A549 (cell line): ENCODE measurements around the gene ACOX1. TPM values are rescaled to one million over a fixed set of nuclear protein-coding genes. Genes with fewer than 3 reads are reported as not detected.
"Not testable (repeated sequence)": the region's sequence is repeated elsewhere in the genome, so short reads cannot be mapped to it uniquely, and the experiment has no call there.

Source experiments
- ATAC-seq, 2 experiments: fragments of 200-7000 bp in 1 of 2; fragments of >200 bp in 1 of 2; cut with Nextera tagmentation in 1 of 2; cut with Tn5 transposase in 1 of 2; 3 replicates each; pipeline versions ENCODE4 v1.8.0 to v1.9.1; 2018 to 2020; ENCODE audit warnings: mild to moderate bottlenecking in 1 of 2, moderate library complexity in 1 of 2
- CTCF ChIA-PET: fragments of 300-600 bp; sonication (Branson Sonifier 250); formaldehyde crosslinking; extraction: SDS; loops from one replicate; lab custom pipeline; 2021; ENCODE audit warnings: antibody characterized with exemption, inconsistent platforms; lab: Yijun Ruan, JAX
- POLR2A ChIA-PET: fragments of 350-600 bp; formaldehyde crosslinking; extraction: SDS; loops from one replicate; lab custom pipeline; 2021; ENCODE audit warnings: antibody characterized with exemption, inconsistent platforms; lab: Yijun Ruan, JAX
- DNase-seq, 2 experiments: peaks; one replicate each; pipeline versions ENCODE4 v3.0.0 to v3.0.0-alpha.2; 2011 to 2016; ENCODE audit warnings: low read depth in 1 of 2, low spot score in 1 of 2
- FAIRE-seq: peaks from 2 replicates; lab custom pipeline; 2011; peaks lifted over from hg19 to GRCh38; lab: Jason Lieb, UNC
- H3K27ac ChIP-seq, 2 experiments: fragments of >200 bp; sonication (Bioruptor Twin); formaldehyde crosslinking; 3 replicates each; pipeline ENCODE4 v1.5.1; 2016 to 2017
- H3K4me1 ChIP-seq: fragments of >200 bp; sonication (Bioruptor Twin); formaldehyde crosslinking; 3 replicates; pipeline ENCODE4 v1.6.1; 2016
- H3K4me2 ChIP-seq: fragments of >200 bp; sonication (Bioruptor Twin); formaldehyde crosslinking; 3 replicates; pipeline ENCODE4 v1.6.1; 2016
- H3K4me3 ChIP-seq: fragments of >200 bp; sonication (Bioruptor Twin); formaldehyde crosslinking; 3 replicates; pipeline ENCODE4 v1.5.1; 2016
- H3K9me3 ChIP-seq: fragments of >200 bp; sonication (Bioruptor Twin); formaldehyde crosslinking; 3 replicates; pipeline ENCODE4 v1.6.1; 2016
- BHLHE40 ChIP-seq: IDR thresholded peaks from 2 replicates; pipeline ENCODE4 v1.6.1; 2012; ENCODE audit warnings: low read depth, low read length, inconsistent platforms
- CHD4 ChIP-seq: fragments of 200-600 bp; sonication (generic); IDR thresholded peaks from 2 replicates; pipeline ENCODE4 v1.6.1; 2016; ENCODE audit warnings: antibody characterized with exemption, mild to moderate bottlenecking, borderline replicate concordance
- EHMT2 ChIP-seq: fragments of 200-600 bp; sonication (generic); IDR thresholded peaks from 2 replicates; pipeline ENCODE4 v1.6.1; 2016; ENCODE audit warnings: antibody characterized with exemption, low read depth, mild to moderate bottlenecking, moderate library complexity
- FOSB ChIP-seq: fragments of 250-450 bp; sonication (Bioruptor Pico); IDR thresholded peaks from 2 replicates; pipeline ENCODE4 v1.5.0; 2020; ENCODE audit warnings: mild to moderate bottlenecking, moderate library complexity
- GATA3 ChIP-seq: IDR thresholded peaks from 2 replicates; pipeline ENCODE4 v1.6.1; 2012; ENCODE audit warnings: borderline replicate concordance
- HEYL ChIP-seq: fragments of 250-450 bp; sonication (Bioruptor Pico); IDR thresholded peaks from 2 replicates; pipeline ENCODE4 v1.8.0; 2021; ENCODE audit warnings: mild to moderate bottlenecking, moderate library complexity
- HOXA7 ChIP-seq: fragments of 250-450 bp; sonication (Bioruptor Pico); IDR thresholded peaks from 2 replicates; pipeline ENCODE4 v1.5.0; 2020; ENCODE audit warnings: mild to moderate bottlenecking, moderate library complexity
- HOXB5 ChIP-seq: fragments of 250-450 bp; sonication (Bioruptor Pico); IDR thresholded peaks from 2 replicates; pipeline ENCODE4 v1.5.0; 2020; ENCODE audit warnings: mild to moderate bottlenecking, moderate library complexity
- MAFK ChIP-seq: fragments of 450-650 bp; IDR thresholded peaks from 2 replicates; pipeline ENCODE4 v1.6.1; 2014; ENCODE audit not compliant: partially characterized antibody
- MAZ ChIP-seq: fragments of 150-350 bp; IDR thresholded peaks from 2 replicates; pipeline ENCODE4 v1.6.1; 2014; ENCODE audit warnings: antibody characterized with exemption, low read depth, low read length, borderline replicate concordance
- MYC ChIP-seq: IDR thresholded peaks from 2 replicates; pipeline ENCODE4 v1.6.1; 2012; ENCODE audit warnings: mild to moderate bottlenecking, inconsistent platforms, low read length, improper control_type of control experiment, borderline replicate concordance
- PHF8 ChIP-seq: fragments of 200-600 bp; sonication (generic); IDR thresholded peaks from 2 replicates; pipeline ENCODE4 v1.6.1; 2016; ENCODE audit warnings: low read depth, mild to moderate bottlenecking, antibody characterized with exemption, moderate library complexity, borderline replicate concordance
- POLR2A ChIP-seq: IDR thresholded peaks from 2 replicates; pipeline ENCODE4 v1.6.1; 2012; ENCODE audit warnings: mild to moderate bottlenecking, low read length
- TP53 ChIP-seq: fragments of 250-450 bp; sonication (Bioruptor Pico); IDR thresholded peaks from 2 replicates; pipeline ENCODE4 v1.5.0; 2021; ENCODE audit warnings: mild to moderate bottlenecking, moderate library complexity
- ZC3H11A ChIP-seq: fragments of 450-650 bp; IDR thresholded peaks from 2 replicates; pipeline ENCODE4 v1.6.1; 2014; ENCODE audit warnings: antibody characterized with exemption, mild to moderate bottlenecking
- ZNF302 ChIP-seq: fragments of 250-450 bp; sonication (Bioruptor Pico); IDR thresholded peaks from 2 replicates; pipeline ENCODE4 v1.9.0; 2021; ENCODE audit warnings: inconsistent platforms, mild to moderate bottlenecking, moderate library complexity
- WGBS: methylation state at CpG from one replicate; pipeline ENCODE4 v1.1.6; 2017; ENCODE audit errors: missing lambda C conversion rate; 5-methylcytosine and 5-hydroxymethylcytosine counted together
- polyA plus RNA-seq, 4 experiments: library from polyadenylated mRNA; depleted of rRNA in 3 of 4; stranded (reverse); fragments of >200 nt; fragmentation: RNase III in 1 of 4; extraction: RNeasy Plus Mini Kit Qiagen cat#74134 plus additional on column Dnase treatment in 1 of 4; gene quantifications; 2 replicates in 3 of 4; 3 replicates in 1 of 4; pipeline ENCODE4 v1.2.3, GENCODE V29; 2011 to 2017
- TF ChIP-seq, protein P1 (sequence below): fragments of >200 bp; sonication (Bioruptor Twin); formaldehyde crosslinking; IDR thresholded peaks from 3 replicates; pipeline ENCODE4 v1.6.1; 2016
- TF ChIP-seq, protein P2 (sequence below): fragments of >200 bp; sonication (Bioruptor Twin); formaldehyde crosslinking; IDR thresholded peaks from 2 replicates; pipeline ENCODE4 v1.6.1; 2016
- TF ChIP-seq, protein P3 (sequence below): fragments of 200-600 bp; sonication (generic); IDR thresholded peaks from 2 replicates; pipeline ENCODE4 v1.6.1; 2016; ENCODE audit warnings: antibody characterized with exemption, mild to moderate bottlenecking, moderate library complexity
- TF ChIP-seq, protein P4 (sequence below): fragments of 250-450 bp; sonication (Bioruptor Pico); IDR thresholded peaks from 2 replicates; pipeline ENCODE4 v1.5.0; 2020; ENCODE audit warnings: low read depth, mild to moderate bottlenecking, moderate library complexity

The ACOX1 gene
- polyA plus RNA-seq, 2 of the 4 experiments (the other 2 are of a cell fraction) = 17.9 to 31.1 TPM

DNA sequence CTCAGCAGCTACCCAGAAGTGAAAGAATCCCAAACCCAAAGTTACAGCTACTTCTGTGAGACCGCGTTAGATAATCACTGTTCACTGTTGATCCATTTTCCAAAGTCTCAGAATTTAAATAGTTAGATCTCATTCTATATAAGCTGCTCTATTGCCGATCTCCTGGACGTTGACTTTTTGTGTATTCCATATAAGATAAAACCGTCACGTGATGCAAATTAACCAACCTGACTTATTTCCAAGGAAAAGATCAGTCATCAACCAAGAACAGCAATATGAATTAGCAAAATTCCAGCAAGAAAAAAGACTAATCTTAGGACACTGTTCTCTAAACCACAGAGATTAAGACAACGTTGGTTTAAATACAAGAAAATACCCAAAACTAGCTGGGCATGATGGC is 8.3 kb downstream of the ACOX1 start (continued):
- TF ChIP-seq, protein P1, sequence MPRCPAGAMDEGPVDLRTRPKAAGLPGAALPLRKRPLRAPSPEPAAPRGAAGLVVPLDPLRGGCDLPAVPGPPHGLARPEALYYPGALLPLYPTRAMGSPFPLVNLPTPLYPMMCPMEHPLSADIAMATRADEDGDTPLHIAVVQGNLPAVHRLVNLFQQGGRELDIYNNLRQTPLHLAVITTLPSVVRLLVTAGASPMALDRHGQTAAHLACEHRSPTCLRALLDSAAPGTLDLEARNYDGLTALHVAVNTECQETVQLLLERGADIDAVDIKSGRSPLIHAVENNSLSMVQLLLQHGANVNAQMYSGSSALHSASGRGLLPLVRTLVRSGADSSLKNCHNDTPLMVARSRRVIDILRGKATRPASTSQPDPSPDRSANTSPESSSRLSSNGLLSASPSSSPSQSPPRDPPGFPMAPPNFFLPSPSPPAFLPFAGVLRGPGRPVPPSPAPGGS = no peak
- TF ChIP-seq HOXB5 (CRISPR knock-in tag) = no peak
- no peak for TF ChIP-seq HOXA7 (CRISPR knock-in tag)
- no peak for TF ChIP-seq BHLHE40
- TF ChIP-seq GATA3 = no peak
- no peak for TF ChIP-seq CHD4
- no peak for TF ChIP-seq MAFK
- no peak for TF ChIP-seq HEYL
- no peak for TF ChIP-seq POLR2A
- TF ChIP-seq, protein P2, sequence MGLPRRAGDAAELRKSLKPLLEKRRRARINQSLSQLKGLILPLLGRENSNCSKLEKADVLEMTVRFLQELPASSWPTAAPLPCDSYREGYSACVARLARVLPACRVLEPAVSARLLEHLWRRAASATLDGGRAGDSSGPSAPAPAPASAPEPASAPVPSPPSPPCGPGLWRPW = no peak

DNA sequence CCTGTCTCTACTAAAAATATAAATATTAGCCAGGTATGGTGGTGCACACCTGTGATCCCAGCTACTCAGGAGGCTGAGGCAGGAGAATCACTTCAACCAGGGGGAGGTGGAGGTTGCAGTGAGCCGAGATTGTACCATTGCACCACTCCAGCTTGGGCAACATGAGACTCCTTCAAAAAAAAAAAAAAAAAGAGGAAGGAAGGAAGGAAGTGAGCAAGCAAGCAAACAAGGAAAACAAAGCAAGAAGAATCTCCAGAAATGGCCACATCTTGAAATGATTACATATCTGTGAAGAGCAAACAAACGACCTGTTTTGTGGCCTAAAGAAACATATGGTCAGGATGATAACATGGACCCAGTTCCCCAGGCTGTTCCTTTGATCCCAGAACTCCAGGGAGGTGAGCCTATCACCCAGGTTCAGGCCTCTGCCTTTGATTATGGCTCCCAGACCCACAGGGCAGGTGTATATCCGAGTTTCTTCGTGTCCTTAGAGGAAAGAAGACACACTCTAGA is 8.9 kb downstream of the ACOX1 start:
- no peak overlapping the region for H3K4me2 ChIP-seq
- FAIRE-seq (no peak), DNase-seq (peak in 1 of 2 experiments; percentile 21), ATAC-seq (no peak)
- no peak for TF ChIP-seq ZC3H11A
- TF ChIP-seq HEYL = no peak
- TF ChIP-seq POLR2A = no peak
- TF ChIP-seq MAZ = no peak
- TF ChIP-seq PHF8 = no peak
- H3K27ac ChIP-seq = no peak overlapping the region
- no peaks in the 10 kb centered on the region for H3K9me3 ChIP-seq
- WGBS = 48% methylated on average over 4 of the region's 4 CpGs
- POLR2A ChIA-PET = interaction anchor here (0.7 kb wide), 1 partner anchor 9 kb away, joined by 3 read pairs; the partner anchor contains the start of genes ACOX1 and TEN1
- H3K4me3 ChIP-seq = no peak overlapping the region
- CTCF ChIA-PET = interaction anchor here (0.6 to 2.4 kb wide), 5 partner anchors 9 to 73 kb away, joined by 3 to 10 read pairs (median 4); partner anchors contain the start of genes ACOX1, MRPL38 and TEN1
- H3K4me1 ChIP-seq = 0 out of 3 replicates have a peak, but pooled peaks cover 3% of the 10 kb centered on the region

DNA sequence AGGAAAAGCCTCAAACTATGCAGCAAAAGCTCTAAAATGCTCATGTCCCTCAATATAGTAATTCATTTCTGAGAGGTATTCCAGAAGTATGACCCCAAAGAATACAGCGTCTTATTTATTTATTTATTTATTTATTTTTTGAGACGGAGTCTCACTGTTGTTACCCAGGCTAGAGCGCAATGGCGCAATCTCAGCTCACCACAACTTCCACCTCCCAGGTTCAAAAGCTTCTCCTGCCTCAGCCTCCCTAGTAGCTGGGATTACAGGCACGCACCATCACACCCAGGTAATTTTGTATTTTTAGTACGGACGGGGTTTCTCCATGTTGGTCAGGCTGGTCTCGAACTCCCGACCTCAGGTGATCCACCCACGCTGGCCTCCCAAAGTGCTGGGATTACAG is 9.9 kb downstream of the ACOX1 start:
- H3K4me1 ChIP-seq, H3K4me2 ChIP-seq, H3K4me3 ChIP-seq, H3K9me3 ChIP-seq, FAIRE-seq, DNase-seq, H3K27ac ChIP-seq, ATAC-seq: not testable (repeated sequence)
- 97% methylated on average over 10 of the region's 10 CpGs for WGBS
- POLR2A ChIA-PET = interaction anchor here (0.6 to 1.2 kb wide), 2 partner anchors 28 to 213 kb away, joined by 4 to 8 read pairs; partner anchors contain the start of gene FBF1
- CTCF ChIA-PET = interaction anchor here (0.6 to 2.4 kb wide), 5 partner anchors 10 to 116 kb away, joined by 3 to 10 read pairs (median 4); partner anchors contain the start of genes ACOX1, MRPL38 and TEN1

DNA sequence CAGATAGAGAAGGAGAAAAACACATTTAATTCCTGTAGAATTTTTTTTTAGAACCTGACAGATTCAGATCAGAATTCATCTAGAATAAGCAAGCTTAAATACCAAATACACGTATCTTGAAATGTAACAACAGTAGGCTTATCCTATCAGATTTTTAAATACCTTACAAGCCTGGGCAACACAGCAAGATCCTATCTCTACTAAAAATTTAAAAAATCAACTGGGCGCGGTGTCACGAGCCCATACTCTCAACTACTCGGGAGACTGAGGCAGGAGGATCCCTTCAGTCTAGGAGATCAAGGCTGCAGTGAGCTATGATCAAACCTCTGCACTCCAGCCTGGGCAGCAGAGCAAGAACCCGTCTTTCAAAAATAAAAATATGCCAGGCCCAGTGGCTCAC is 13.5 kb downstream of the ACOX1 start:
- 92% methylated on average over 6 of the region's 6 CpGs for WGBS
- ChIA-PET CTCF (interaction anchor here (0.9 to 2.5 kb wide), 11 partner anchors 9 to 333 kb away, joined by 3 to 10 read pairs (median 5); partner anchors contain the start of gene FBF1), POLR2A (no interaction called here)
- ATAC-seq (no peak), FAIRE-seq (no peak), DNase-seq (no peak)
- H3K27ac ChIP-seq = no peak overlapping the region
- no peak overlapping the region for H3K4me2 ChIP-seq
- TF ChIP-seq HOXB5 (CRISPR knock-in tag) (no peak), CHD4 (no peak), FOSB (no peak), EHMT2 (no peak), TP53 (CRISPR knock-in tag) (no peak), ZNF302 (CRISPR knock-in tag) (no peak), MYC (no peak)
- TF ChIP-seq, protein P3, sequence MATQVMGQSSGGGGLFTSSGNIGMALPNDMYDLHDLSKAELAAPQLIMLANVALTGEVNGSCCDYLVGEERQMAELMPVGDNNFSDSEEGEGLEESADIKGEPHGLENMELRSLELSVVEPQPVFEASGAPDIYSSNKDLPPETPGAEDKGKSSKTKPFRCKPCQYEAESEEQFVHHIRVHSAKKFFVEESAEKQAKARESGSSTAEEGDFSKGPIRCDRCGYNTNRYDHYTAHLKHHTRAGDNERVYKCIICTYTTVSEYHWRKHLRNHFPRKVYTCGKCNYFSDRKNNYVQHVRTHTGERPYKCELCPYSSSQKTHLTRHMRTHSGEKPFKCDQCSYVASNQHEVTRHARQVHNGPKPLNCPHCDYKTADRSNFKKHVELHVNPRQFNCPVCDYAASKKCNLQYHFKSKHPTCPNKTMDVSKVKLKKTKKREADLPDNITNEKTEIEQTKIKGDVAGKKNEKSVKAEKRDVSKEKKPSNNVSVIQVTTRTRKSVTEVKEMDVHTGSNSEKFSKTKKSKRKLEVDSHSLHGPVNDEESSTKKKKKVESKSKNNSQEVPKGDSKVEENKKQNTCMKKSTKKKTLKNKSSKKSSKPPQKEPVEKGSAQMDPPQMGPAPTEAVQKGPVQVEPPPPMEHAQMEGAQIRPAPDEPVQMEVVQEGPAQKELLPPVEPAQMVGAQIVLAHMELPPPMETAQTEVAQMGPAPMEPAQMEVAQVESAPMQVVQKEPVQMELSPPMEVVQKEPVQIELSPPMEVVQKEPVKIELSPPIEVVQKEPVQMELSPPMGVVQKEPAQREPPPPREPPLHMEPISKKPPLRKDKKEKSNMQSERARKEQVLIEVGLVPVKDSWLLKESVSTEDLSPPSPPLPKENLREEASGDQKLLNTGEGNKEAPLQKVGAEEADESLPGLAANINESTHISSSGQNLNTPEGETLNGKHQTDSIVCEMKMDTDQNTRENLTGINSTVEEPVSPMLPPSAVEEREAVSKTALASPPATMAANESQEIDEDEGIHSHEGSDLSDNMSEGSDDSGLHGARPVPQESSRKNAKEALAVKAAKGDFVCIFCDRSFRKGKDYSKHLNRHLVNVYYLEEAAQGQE = no peak
- TF ChIP-seq, protein P4, sequence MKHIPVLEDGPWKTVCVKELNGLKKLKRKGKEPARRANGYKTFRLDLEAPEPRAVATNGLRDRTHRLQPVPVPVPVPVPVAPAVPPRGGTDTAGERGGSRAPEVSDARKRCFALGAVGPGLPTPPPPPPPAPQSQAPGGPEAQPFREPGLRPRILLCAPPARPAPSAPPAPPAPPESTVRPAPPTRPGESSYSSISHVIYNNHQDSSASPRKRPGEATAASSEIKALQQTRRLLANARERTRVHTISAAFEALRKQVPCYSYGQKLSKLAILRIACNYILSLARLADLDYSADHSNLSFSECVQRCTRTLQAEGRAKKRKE (CRISPR knock-in tag) = no peak
- 0 out of 3 replicates have a peak, but pooled peaks cover 3% of the 10 kb centered on the region for H3K4me1 ChIP-seq
- no peak overlapping the region for H3K4me3 ChIP-seq
- no peaks in the 10 kb centered on the region for H3K9me3 ChIP-seq
